GM18907 (cell line): Measurements from ENCODE around the gene AGO4.
"Not testable (repeated sequence)": the region's sequence is repeated elsewhere in the genome, so short reads cannot be mapped to it uniquely, and the experiment has no call there.

ENCODE experiments used
- ATAC-seq: cut with Tn5 transposase; IDR thresholded peaks from one replicate; pipeline ENCODE4 v1.9.1; 2021; ENCODE audit warnings: mild to moderate bottlenecking, moderate library complexity; ENCODE audit not compliant: unreplicated experiment

The AGO4 gene

GRCh38 chr1:35810096-35810881 lies 2.5 kb downstream of the AGO4 start:
- ATAC-seq = no peak

- ATAC-seq = not testable (repeated sequence)
Observed at GRCh38 chr1:35812754-35813153, 4.9 kb downstream of the AGO4 start.

GRCh38 chr1:35825255-35825654 lies 17.4 kb downstream of the AGO4 start:
- ATAC-seq = no peak

- ATAC-seq = no peak
Observed at GRCh38 chr1:35832276-35832905, 24.6 kb downstream of the AGO4 start.

- ATAC-seq = no peak
Observed at GRCh38 chr1:35833395-35833794, 25.6 kb downstream of the AGO4 start.

- ATAC-seq = no peak
Observed at GRCh38 chr1:35834218-35834617, 26.4 kb downstream of the AGO4 start.

GRCh38 chr1:35835398-35835797 lies 27.6 kb downstream of the AGO4 start:
- no peak for ATAC-seq

- ATAC-seq = no peak
Observed at GRCh38 chr1:35836734-35837133, 28.9 kb downstream of the AGO4 start.

- no peak for ATAC-seq
Observed at GRCh38 chr1:35838693-35839245, 31.0 kb downstream of the AGO4 start.

GRCh38 chr1:35844826-35845225 lies 37.0 kb downstream of the AGO4 start:
- ATAC-seq = no peak

- ATAC-seq = no peak
Observed at GRCh38 chr1:35845766-35846165, 38.0 kb downstream of the AGO4 start.

- no peak for ATAC-seq
Observed at GRCh38 chr1:35847935-35848565, 40.2 kb downstream of the AGO4 start.

- no peak for ATAC-seq
Observed at GRCh38 chr1:35850051-35850450, 42.2 kb downstream of the AGO4 start.

GRCh38 chr1:35850716-35851115 lies 42.9 kb downstream of the AGO4 start:
- ATAC-seq = no peak

- no peak for ATAC-seq
Observed at GRCh38 chr1:35851132-35851869, 43.5 kb downstream of the AGO4 start.

GRCh38 chr1:35852241-35852640 lies 44.4 kb downstream of the AGO4 start:
- no peak for ATAC-seq

- ATAC-seq = no peak
Observed at GRCh38 chr1:35854989-35855700, 47.3 kb downstream of the AGO4 start.

GRCh38 chr1:35856964-35857363 lies 49.1 kb downstream of the AGO4 start:
- no peak for ATAC-seq

GRCh38 chr1:35857830-35858229 lies 50.0 kb downstream of the AGO4 start:
- ATAC-seq = no peak

- ATAC-seq = no peak
Observed at GRCh38 chr1:35860696-35861095, 52.9 kb downstream of the AGO4 start.
